Urinary bladder (tissue), 4 donors: ENCODE measurements around the gene FGF6. TPM values are rescaled to one million over a fixed set of nuclear protein-coding genes. Genes with fewer than 3 reads are reported as not detected.

Experiments used
- DNase-seq: peaks from one replicate; pipeline ENCODE4 v3.0.0-alpha.2; 2015; ENCODE audit errors: extremely low spot score
- H3K27ac ChIP-seq: one replicate; pipeline ENCODE4 v1.5.1; 2013; ENCODE audit warnings: low read depth, mild to moderate bottlenecking, moderate library complexity
- H3K36me3 ChIP-seq: one replicate; pipeline ENCODE4 v1.6.1; 2013; ENCODE audit warnings: mild to moderate bottlenecking, moderate library complexity; ENCODE audit not compliant: insufficient read depth
- H3K4me1 ChIP-seq: one replicate; pipeline ENCODE4 v1.6.1; 2013; ENCODE audit warnings: mild to moderate bottlenecking, moderate library complexity; ENCODE audit not compliant: insufficient read depth
- H3K4me3 ChIP-seq: one replicate; pipeline ENCODE4 v1.5.1; 2013; ENCODE audit warnings: low read depth, low read length
- WGBS: extraction: QIAGEN DNeasy Blood & Tissue Kit; methylation state at CpG from one replicate; pipeline ENCODE4 v1.1.7; 2013; 5-methylcytosine and 5-hydroxymethylcytosine counted together
- polyA plus RNA-seq: library from polyadenylated mRNA; stranded (reverse); fragments of 200-250 nt; gene quantifications from one replicate; pipeline ENCODE4 v1.2.3, GENCODE V29; 2013
- total RNA-seq: library from RNA; depleted of rRNA; stranded (reverse); fragments of >200 nt; gene quantifications from one replicate; pipeline ENCODE4 v1.2.3, GENCODE V29; 2014
- donor health status: healthy with polysubstance abuse.
- donor health status: healthy.

FGF6 gene
- total and polyA plus RNA-seq, 2 donors: 0.16 to 0.74 TPM

DNA sequence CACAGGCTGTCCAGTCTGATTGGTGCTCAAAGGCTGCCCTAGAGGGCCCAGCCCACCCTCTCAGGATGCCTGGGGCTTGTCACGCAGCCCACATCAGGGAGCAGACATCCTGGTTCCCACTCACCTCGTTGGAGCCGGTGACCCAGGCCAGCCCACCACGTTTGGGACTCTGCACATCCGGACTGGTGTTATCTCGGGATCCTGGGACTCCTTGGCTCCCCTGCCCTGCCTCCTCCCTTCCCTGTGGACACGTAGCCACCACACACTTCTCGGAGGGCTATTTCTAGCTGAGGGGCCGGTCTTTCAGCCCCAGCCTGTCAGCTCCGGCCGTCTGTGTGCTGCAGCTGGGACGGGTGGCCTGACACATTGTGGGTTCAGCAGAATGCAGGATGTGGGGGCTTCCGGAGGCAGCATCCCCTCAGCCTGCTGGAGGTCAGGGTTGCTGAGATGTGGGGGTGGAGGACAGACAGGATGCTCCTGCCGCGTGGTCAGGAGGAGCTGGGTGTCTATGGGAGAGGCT lies 53.3 kb downstream of the FGF6 start:
- H3K4me3 ChIP-seq: no peak overlapping the region
- no peaks in the 10 kb centered on the region for H3K36me3 ChIP-seq
- no peak for DNase-seq
- 43% methylated on average over 15 of the region's 15 CpGs for WGBS
- H3K27ac ChIP-seq: no peak overlapping the region
- H3K4me1 ChIP-seq: no peaks in the 10 kb centered on the region

GRCh38 chr12:4388662-4389061 lies 57.0 kb downstream of the FGF6 start:
- Histone ChIP-seq H3K36me3 (no peaks in the 10 kb centered on the region), H3K4me1 (no peaks in the 10 kb centered on the region), H3K4me3 (no peak overlapping the region), H3K27ac (no peak overlapping the region)
- no peak for DNase-seq
- WGBS: 39% methylated on average over 2 of the region's 2 CpGs

DNA sequence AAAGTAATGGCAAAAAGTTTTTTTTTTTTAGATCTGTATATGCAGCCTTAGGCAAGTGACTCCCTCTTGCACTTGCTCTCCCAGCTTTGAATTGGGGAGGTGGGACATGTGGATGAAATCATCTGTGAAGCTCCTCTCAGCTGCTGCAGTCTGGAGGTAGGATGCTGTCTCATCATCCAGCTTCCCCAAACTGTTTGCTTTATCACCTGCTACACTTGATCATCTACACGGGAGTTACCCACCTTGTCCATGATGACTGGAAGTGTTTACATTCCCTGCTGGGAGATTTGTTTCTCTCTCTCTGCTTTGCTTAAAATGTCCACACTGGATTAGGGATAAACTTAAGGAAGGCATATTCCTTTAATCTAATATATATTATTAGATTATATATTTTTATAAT lies 57.6 kb downstream of the FGF6 start:
- H3K4me1 ChIP-seq: no peaks in the 10 kb centered on the region
- no peak for DNase-seq
- 66% methylated on average over 1 of the region's 1 CpG for WGBS
- H3K36me3 ChIP-seq: no peaks in the 10 kb centered on the region
- no peak overlapping the region for H3K4me3 ChIP-seq
- no peak overlapping the region for H3K27ac ChIP-seq

GRCh38 chr12:4387607-4388006 lies 58.0 kb downstream of the FGF6 start:
- no peaks in the 10 kb centered on the region for H3K4me1 ChIP-seq
- no peak overlapping the region for H3K4me3 ChIP-seq
- no peaks in the 10 kb centered on the region for H3K36me3 ChIP-seq
- no peak overlapping the region for H3K27ac ChIP-seq
- WGBS: 89% methylated on average over 5 of the region's 5 CpGs
- DNase-seq: no peak

- Histone ChIP-seq H3K36me3 (no peaks in the 10 kb centered on the region), H3K27ac (no peak overlapping the region), H3K4me1 (no peaks in the 10 kb centered on the region), H3K4me3 (no peak overlapping the region)
- 82% methylated on average over 4 of the region's 4 CpGs for WGBS
- no peak for DNase-seq
Measured at GRCh38 chr12:4386801-4387200, 58.8 kb downstream of the FGF6 start.

Other genes starting within 250 kb of the FGF6 start
- gene CCND2, start 172.1 kb downstream of the FGF6 start, total RNA-seq: 203 TPM
- gene CCND2, start 172.1 kb downstream of the FGF6 start, polyA plus RNA-seq: 25.3 TPM
- 3.6 TPM for gene TIGAR, start 124.6 kb downstream of the FGF6 start, total RNA-seq
- gene TIGAR, start 124.6 kb downstream of the FGF6 start, polyA plus RNA-seq: 5.8 TPM
- gene FGF23, start 66.1 kb downstream of the FGF6 start, total RNA-seq: not detected
- gene FGF23, start 66.1 kb downstream of the FGF6 start, polyA plus RNA-seq: not detected
- 22.8 TPM for gene RAD51AP1, start 93.1 kb upstream of the FGF6 start, total RNA-seq
- gene RAD51AP1, start 93.1 kb upstream of the FGF6 start, polyA plus RNA-seq: 2.4 TPM
- gene DYRK4, start 116.4 kb upstream of the FGF6 start, total RNA-seq: 38.9 TPM
- gene DYRK4, start 116.4 kb upstream of the FGF6 start, polyA plus RNA-seq: 46.5 TPM
- 0.63 TPM for gene AKAP3, start 203.2 kb upstream of the FGF6 start, total RNA-seq
- 1.3 TPM for gene AKAP3, start 203.2 kb upstream of the FGF6 start, polyA plus RNA-seq
- gene NDUFA9, start 203.3 kb upstream of the FGF6 start, total RNA-seq: 66.1 TPM
- gene NDUFA9, start 203.3 kb upstream of the FGF6 start, polyA plus RNA-seq: 61.2 TPM